Smooth muscle cell (in vitro differentiated cells): ENCODE data around the gene NOXO1. TPM values are rescaled to one million over a fixed set of nuclear protein-coding genes. Genes with fewer than 3 reads are reported as not detected.

Source experiments
- DNase-seq: peaks from one replicate; lab custom pipeline; 2025; ENCODE audit not compliant: unreplicated experiment; lab: John Stamatoyannopoulos, UW
- H2AFZ ChIP-seq: fragments of 200-600 bp; sonication (generic); 2 replicates; pipeline ENCODE4 v1.6.0; 2016; ENCODE audit warnings: antibody characterized with exemption, low read depth, mild to moderate bottlenecking
- H3F3A ChIP-seq: fragments of 200-600 bp; sonication (generic); 2 replicates; pipeline ENCODE4 v1.6.0; 2017; ENCODE audit warnings: antibody characterized with exemption, low read depth
- H3K27ac ChIP-seq: fragments of 200-600 bp; sonication (generic); 2 replicates; pipeline ENCODE4 v1.5.1; 2016; ENCODE audit warnings: low read depth, mild to moderate bottlenecking
- H3K27me3 ChIP-seq: fragments of 200-600 bp; sonication (generic); 2 replicates; pipeline ENCODE4 v1.6.1; 2016; ENCODE audit warnings: low read depth, mild to moderate bottlenecking
- H3K36me3 ChIP-seq: fragments of 200-600 bp; sonication (generic); 2 replicates; pipeline ENCODE4 v1.5.1; 2016; ENCODE audit warnings: low read depth
- H3K4me1 ChIP-seq: fragments of 200-600 bp; sonication (generic); 2 replicates; pipeline ENCODE4 v1.5.1; 2016; ENCODE audit warnings: low read depth
- H3K4me2 ChIP-seq: fragments of 200-600 bp; sonication (generic); 2 replicates; pipeline ENCODE4 v1.6.0; 2016; ENCODE audit warnings: mild to moderate bottlenecking
- H3K4me3 ChIP-seq: fragments of 200-600 bp; sonication (generic); 2 replicates; pipeline ENCODE4 v1.5.1; 2016; ENCODE audit warnings: mild to moderate bottlenecking
- H3K79me2 ChIP-seq: fragments of 200-600 bp; sonication (generic); 2 replicates; pipeline ENCODE4 v1.6.0; 2016; ENCODE audit warnings: low read depth, mild to moderate bottlenecking
- H3K9ac ChIP-seq: fragments of 200-600 bp; sonication (generic); 2 replicates; pipeline ENCODE4 v1.6.0; 2016; ENCODE audit warnings: low read depth
- H3K9me3 ChIP-seq: fragments of 200-600 bp; sonication (generic); replicated peaks from 2 replicates; pipeline ENCODE4 v1.5.1; 2016; ENCODE audit warnings: low read depth
- H4K20me1 ChIP-seq: fragments of 200-600 bp; sonication (generic); 2 replicates; pipeline ENCODE4 v1.6.0; 2016; ENCODE audit warnings: low read depth
- WGBS: methylation state at CpG from one replicate; pipeline ENCODE4 v1.1.7; 2016; ENCODE audit warnings: low lambda C conversion rate; 5-methylcytosine and 5-hydroxymethylcytosine counted together
- polyA plus RNA-seq: library from polyadenylated mRNA; unstranded; fragments of >200 nt; fragmentation: Nextera tagmentation; extraction: Ambion mirVana; gene quantifications from 2 replicates; pipeline ENCODE4 v1.2.1, GENCODE V29; 2016
- total RNA-seq: library from RNA; depleted of rRNA; stranded (reverse); fragments of >200 nt; gene quantifications from 2 replicates; pipeline ENCODE4 v1.2.3, GENCODE V29; 2014
- TF ChIP-seq, protein P1 (sequence below): fragments of 200-600 bp; sonication (generic); IDR thresholded peaks from 2 replicates; pipeline ENCODE4 v1.5.1; 2017; ENCODE audit warnings: borderline replicate concordance, mild to moderate bottlenecking, antibody characterized with exemption; ENCODE audit not compliant: insufficient read depth, poor library complexity, severe bottlenecking

Gene NOXO1
- total and polyA plus RNA-seq, 2 experiments from 2014 or later = 0.13 to 0.35 TPM

DNA sequence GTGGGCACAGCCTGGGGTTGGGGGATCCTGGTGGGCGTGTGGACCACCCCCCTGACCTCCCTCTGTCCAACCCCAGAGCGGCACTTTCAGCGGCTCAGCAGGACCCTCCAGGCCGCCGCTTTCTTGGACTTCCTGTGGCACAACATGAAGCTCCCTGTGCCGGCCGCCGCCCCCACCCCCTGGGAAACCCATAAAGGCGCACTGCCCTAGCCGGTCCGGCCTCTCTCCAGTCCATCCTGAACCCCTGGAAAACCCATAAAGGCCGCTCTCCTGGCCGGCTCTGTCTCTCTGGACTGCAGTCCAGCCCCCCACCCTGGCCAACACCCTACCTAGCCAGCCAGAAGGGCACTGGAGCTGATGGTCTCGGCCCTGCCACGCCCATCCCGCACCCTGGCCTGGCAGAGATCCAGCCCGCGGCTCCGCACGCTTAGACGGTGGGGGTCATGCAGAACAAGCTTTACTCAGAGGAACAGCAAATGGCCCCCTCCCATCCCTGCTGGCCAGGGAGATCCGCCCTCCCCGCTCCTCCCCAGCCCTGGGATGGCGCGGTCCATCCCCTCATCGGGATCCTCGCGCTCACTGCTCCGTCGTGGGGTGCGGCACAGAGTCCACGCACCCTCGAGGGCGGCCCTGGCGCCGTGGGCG is 2.7 kb downstream of the NOXO1 start:
- Histone ChIP-seq H2AFZ (no peak overlapping the region), H3K36me3 (no peaks in the 10 kb centered on the region), H3K4me1 (peaks cover 19% of the 10 kb centered on the region), H3K9me3 (no peaks in the 10 kb centered on the region), H3K4me3 (peak overlapping the region; percentile 30), H4K20me1 (no peaks in the 10 kb centered on the region), H3F3A (no peaks in the 10 kb centered on the region), H3K9ac (no peak overlapping the region), H3K27ac (no peak overlapping the region), H3K79me2 (peaks cover 2% of the 10 kb centered on the region), H3K27me3 (peaks cover 54% of the 10 kb centered on the region), H3K4me2 (peak overlapping the region; percentile 78)
- DNase-seq = no peak
- TF ChIP-seq, protein P1, sequence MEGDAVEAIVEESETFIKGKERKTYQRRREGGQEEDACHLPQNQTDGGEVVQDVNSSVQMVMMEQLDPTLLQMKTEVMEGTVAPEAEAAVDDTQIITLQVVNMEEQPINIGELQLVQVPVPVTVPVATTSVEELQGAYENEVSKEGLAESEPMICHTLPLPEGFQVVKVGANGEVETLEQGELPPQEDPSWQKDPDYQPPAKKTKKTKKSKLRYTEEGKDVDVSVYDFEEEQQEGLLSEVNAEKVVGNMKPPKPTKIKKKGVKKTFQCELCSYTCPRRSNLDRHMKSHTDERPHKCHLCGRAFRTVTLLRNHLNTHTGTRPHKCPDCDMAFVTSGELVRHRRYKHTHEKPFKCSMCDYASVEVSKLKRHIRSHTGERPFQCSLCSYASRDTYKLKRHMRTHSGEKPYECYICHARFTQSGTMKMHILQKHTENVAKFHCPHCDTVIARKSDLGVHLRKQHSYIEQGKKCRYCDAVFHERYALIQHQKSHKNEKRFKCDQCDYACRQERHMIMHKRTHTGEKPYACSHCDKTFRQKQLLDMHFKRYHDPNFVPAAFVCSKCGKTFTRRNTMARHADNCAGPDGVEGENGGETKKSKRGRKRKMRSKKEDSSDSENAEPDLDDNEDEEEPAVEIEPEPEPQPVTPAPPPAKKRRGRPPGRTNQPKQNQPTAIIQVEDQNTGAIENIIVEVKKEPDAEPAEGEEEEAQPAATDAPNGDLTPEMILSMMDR = no peak
- 69% methylated on average over 26 of the region's 37 CpGs for WGBS

DNA sequence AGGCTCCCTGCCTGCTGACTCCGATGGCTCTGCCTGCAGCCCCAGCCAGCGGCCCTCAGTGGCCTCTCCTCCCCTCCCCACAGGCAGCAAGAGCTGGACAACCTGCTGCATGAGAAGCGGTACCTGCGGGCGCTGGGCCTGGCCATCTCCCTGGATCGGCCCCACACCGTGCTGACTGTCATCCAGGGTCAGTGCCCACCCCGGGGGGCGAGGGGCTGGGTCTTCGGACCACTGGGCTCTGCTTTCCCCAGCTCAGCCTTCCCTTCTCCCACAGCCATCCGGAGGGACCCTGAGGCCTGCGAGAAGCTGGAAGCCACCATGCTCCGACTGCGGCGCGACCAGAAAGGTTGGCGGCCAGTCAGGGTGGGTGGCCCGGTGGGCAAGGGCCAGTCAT is 3.4 kb downstream of the NOXO1 start:
- Histone ChIP-seq H3K27me3 (peaks cover 52% of the 10 kb centered on the region), H3K9ac (no peak overlapping the region), H3K4me2 (no peak overlapping the region), H3F3A (no peaks in the 10 kb centered on the region), H3K9me3 (no peaks in the 10 kb centered on the region), H3K36me3 (no peaks in the 10 kb centered on the region), H3K4me1 (peaks cover 21% of the 10 kb centered on the region), H3K79me2 (peaks cover 9% of the 10 kb centered on the region), H4K20me1 (no peaks in the 10 kb centered on the region), H2AFZ (no peak overlapping the region), H3K27ac (no peak overlapping the region), H3K4me3 (no peak overlapping the region)
- 97% methylated on average over 18 of the region's 18 CpGs for WGBS
- TF ChIP-seq, protein P1 = no peak
- no peak for DNase-seq

DNA sequence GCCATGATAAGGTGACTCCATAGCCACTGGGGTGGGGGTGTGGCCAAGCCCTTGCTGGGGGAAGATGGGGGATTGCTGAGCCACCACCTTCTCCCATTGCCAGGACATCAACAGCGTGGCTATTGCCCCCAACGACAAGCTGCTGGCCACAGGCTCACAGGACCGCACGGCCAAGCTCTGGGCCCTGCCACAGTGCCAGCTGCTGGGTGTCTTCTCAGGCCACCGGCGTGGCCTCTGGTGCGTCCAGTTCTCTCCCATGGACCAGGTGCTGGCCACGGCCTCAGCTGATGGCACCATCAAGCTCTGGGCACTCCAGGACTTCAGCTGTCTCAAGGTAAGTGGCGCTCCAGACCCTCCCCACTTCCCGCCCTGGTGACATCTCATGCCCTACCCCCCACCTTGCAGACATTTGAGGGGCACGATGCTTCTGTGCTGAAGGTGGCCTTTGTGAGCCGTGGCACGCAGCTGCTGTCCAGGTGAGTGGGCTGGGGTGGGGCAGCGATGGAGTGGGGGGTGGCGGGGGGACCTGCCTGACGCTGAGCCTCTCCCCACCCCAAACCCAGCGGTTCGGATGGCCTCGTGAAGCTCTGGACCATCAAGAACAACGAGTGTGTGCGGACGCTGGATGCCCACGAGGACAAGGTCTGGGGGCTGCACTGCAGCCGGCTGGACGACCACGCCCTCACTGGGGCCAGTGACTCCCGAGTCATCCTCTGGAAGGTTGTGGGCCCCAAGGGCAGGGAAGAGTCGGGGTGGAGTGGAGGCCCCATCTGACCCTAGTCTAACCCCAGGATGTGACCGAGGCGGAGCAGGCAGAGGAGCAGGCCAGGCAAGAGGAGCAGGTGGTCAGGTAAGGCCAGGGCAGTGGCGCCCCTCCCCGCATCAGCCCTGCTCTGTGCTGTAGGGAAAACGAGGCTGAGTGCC is 4.1 kb downstream of the NOXO1 start:
- TF ChIP-seq, protein P1 = no peak
- H4K20me1 ChIP-seq = no peaks in the 10 kb centered on the region
- H3K27me3 ChIP-seq = peaks cover 47% of the 10 kb centered on the region
- H3K79me2 ChIP-seq = peaks cover 16% of the 10 kb centered on the region
- H2AFZ ChIP-seq = no peak overlapping the region
- H3K9me3 ChIP-seq = no peaks in the 10 kb centered on the region
- 94% methylated on average over 30 of the region's 33 CpGs for WGBS
- H3K27ac ChIP-seq = no peak overlapping the region
- no peak overlapping the region for H3K4me3 ChIP-seq
- H3K4me2 ChIP-seq = no peak overlapping the region
- peaks cover 24% of the 10 kb centered on the region for H3K4me1 ChIP-seq
- no peak for DNase-seq
- H3F3A ChIP-seq = no peaks in the 10 kb centered on the region
- no peak overlapping the region for H3K9ac ChIP-seq
- H3K36me3 ChIP-seq = no peaks in the 10 kb centered on the region
